Kidney epithelial cell (primary cell): ENCODE results near the gene ACTR3C. TPM values are rescaled to one million over a fixed set of nuclear protein-coding genes. Genes with fewer than 3 reads are reported as not detected.
"Not testable (repeated sequence)": the region's sequence is repeated elsewhere in the genome, so short reads cannot be mapped to it uniquely, and the experiment has no call there.

Source experiments
- DNase-seq: peaks from one replicate; pipeline ENCODE4 v3.0.0-alpha.2; 2010; ENCODE audit warnings: low read depth
- H3K27me3 ChIP-seq: 2 replicates; pipeline ENCODE4 v1.6.0; 2011; ENCODE audit warnings: low read length; ENCODE audit not compliant: control insufficient read depth, insufficient read depth
- H3K36me3 ChIP-seq: 2 replicates; pipeline ENCODE4 v1.5.1; 2011; ENCODE audit warnings: low read length; ENCODE audit not compliant: control insufficient read depth, insufficient read depth
- H3K4me3 ChIP-seq: 2 replicates; pipeline ENCODE4 v1.5.1; 2011; ENCODE audit warnings: low read depth, mild to moderate bottlenecking, control low read depth, low read length
- total RNA-seq: library from RNA; depleted of rRNA; stranded (reverse); fragments of >200 nt; gene quantifications from 2 replicates; pipeline ENCODE4 v1.2.3, GENCODE V29; 2015
- TF ChIP-seq, protein P1 (sequence below): IDR thresholded peaks from 2 replicates; pipeline ENCODE4 v1.5.1; 2011; ENCODE audit warnings: mild to moderate bottlenecking, moderate library complexity, low read length, control low read depth, inconsistent platforms; ENCODE audit not compliant: insufficient read depth, poor library complexity, severe bottlenecking

Gene ACTR3C
- total RNA-seq, 1 donor from 2014 or later, result 3.3 TPM

DNA sequence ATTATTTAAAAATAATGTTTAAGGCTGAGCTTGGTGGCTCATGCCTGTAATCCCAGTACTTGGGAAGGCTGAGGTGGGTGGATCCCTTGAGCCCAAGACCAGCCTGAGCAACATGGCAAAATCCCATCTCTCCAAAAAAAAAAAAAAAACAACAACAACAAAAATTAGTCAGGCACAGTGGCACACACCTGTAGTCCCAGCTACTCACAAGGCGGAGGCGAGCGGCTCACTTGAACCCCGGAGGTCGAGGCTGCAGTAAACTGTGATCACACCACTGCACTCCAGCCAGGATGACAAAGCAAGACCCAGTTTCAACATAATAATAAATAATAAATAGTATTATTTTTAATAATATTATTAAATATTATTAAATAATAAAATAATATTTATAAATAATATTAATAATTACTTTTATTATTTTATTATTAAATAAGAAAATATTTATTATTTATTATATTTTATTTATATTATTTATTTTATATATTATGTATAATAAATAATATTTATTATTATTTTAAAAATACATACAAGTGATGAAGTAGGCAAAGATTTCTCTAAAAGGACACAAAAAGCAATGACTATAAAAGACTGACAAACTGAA lies 8.6 kb downstream of the ACTR3C start:
- no peak for DNase-seq
- Histone ChIP-seq H3K4me3 (no peak overlapping the region), H3K27me3 (no peaks in the 10 kb centered on the region), H3K36me3 (peaks cover 2% of the 10 kb centered on the region)
- TF ChIP-seq, protein P1, sequence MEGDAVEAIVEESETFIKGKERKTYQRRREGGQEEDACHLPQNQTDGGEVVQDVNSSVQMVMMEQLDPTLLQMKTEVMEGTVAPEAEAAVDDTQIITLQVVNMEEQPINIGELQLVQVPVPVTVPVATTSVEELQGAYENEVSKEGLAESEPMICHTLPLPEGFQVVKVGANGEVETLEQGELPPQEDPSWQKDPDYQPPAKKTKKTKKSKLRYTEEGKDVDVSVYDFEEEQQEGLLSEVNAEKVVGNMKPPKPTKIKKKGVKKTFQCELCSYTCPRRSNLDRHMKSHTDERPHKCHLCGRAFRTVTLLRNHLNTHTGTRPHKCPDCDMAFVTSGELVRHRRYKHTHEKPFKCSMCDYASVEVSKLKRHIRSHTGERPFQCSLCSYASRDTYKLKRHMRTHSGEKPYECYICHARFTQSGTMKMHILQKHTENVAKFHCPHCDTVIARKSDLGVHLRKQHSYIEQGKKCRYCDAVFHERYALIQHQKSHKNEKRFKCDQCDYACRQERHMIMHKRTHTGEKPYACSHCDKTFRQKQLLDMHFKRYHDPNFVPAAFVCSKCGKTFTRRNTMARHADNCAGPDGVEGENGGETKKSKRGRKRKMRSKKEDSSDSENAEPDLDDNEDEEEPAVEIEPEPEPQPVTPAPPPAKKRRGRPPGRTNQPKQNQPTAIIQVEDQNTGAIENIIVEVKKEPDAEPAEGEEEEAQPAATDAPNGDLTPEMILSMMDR, result no peak

DNA sequence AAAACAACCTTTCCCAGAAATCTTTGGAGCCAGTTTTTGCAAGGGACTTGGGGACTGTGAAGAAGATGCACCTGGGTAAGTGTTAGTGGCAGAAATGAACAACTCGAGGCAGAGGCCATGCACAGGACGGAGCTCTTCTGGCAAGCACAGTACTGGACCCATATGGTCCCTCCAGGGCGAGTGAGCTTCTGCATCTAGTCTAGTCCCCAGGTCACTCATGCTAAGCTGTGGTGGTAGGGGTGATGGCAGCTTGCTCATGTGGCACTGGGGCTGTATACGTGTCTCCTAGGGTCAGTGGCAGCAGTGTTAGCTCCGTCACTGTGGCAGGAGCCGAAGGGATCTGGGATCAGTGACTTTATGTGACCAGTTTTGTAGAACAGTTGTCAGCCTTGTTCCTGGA lies 9.5 kb downstream of the ACTR3C start:
- TF ChIP-seq, protein P1, result no peak
- Histone ChIP-seq H3K27me3 (no peaks in the 10 kb centered on the region), H3K36me3 (peaks cover 2% of the 10 kb centered on the region), H3K4me3 (no peak overlapping the region)
- DNase-seq, result no peak

DNA sequence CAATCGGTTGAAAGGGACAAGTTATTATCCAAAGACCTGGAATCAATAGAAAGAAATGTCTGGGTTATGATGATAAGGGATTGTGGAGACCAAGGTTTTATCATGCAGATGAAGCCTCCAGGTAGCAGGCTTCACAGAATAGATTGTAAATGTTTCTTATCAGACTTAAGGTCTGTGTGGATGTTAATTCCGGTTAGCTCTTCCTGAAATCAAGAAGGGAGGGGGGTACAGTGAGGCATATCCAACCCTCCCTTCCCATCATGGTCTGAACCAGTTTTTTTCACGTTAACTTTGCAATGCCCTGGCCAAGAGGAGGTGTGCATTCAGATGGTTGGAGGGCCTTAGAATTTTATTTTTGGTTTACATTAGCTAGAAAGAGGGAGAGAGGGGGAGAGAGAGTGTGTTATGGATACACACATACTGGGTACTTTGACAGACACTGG lies 10.0 kb downstream of the ACTR3C start:
- Histone ChIP-seq H3K27me3 (no peaks in the 10 kb centered on the region), H3K4me3 (no peak overlapping the region), H3K36me3 (peaks cover 2% of the 10 kb centered on the region)
- DNase-seq, result no peak
- TF ChIP-seq, protein P1, result no peak

DNA sequence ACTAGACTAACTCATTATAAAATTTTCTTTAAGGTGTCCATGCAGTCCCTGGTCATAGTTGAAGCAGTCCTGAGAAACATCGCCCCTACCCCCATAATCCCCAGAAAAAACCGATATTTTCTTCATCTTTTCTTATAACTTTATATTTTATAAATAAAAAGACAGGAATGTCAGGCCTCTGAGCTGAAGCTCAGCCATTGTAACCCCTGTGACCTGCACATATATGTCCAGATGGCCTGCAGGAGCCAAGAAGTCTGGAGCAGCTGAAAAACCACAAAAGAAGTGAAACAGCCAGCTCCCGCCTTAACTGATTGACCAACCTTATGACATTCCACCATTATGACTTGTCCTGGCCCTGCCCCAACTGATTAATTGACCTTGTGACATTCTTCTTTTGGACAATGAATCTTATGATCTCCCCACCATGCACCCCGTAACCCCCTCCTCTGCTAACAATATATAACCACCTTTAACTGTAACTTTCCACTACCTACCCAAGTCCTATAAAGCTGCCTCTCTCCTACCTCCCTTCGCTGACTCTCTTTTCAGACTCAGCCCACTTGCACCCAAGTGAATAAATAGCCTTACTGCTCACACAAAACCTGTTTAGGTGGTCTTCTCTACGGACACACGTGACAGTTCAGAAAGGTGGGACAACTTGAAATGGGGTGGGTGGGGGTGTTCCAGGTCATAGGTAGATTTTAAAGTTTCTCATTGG lies 10.5 kb downstream of the ACTR3C start:
- DNase-seq, result peak; percentile 52
- not testable (repeated sequence) for H3K27me3 ChIP-seq, H3K4me3 ChIP-seq, H3K36me3 ChIP-seq

DNA sequence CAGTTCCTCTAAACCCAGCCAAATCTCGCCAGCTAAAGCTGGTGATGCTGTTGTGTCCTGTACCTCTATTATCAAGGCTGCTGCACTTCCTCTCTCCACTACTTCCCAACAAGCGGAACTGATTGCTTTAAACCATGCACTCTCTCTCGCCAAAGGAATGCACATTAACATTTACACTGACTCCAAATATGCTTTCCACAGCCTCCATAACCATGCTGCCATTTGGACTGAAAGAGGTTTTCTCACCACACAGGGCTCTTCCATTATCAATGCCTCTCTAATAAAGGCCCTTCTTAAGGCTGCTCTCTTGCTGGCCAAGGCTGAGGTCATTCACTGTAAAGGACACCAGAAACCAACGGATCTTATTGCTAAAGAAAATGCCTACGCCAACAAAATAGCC lies 11.6 kb downstream of the ACTR3C start:
- TF ChIP-seq, protein P1, result no peak
- no peaks in the 10 kb centered on the region for H3K27me3 ChIP-seq
- DNase-seq, result no peak
- no peak overlapping the region for H3K4me3 ChIP-seq
- peaks cover 2% of the 10 kb centered on the region for H3K36me3 ChIP-seq

DNA sequence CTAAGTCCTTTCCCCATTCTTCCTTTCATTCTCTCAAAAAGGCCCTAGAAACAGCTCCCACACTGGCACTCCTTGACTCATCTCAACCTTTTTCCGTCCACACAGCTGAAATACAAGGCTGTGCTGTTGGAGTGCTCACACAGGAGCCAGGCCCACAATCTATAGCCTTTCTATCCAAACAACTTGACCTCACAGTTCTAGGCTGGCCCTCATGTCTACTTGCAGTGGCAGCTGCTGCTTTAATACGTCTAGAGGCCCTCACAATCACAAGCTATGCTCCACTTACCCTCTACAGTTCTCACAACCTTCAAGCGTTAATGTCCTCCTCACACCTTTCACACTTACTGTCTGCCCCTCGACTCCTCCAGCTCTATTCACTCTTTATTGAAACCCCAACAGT lies 12.2 kb downstream of the ACTR3C start:
- Histone ChIP-seq H3K36me3 (peaks cover 2% of the 10 kb centered on the region), H3K4me3 (no peak overlapping the region), H3K27me3 (no peaks in the 10 kb centered on the region)
- no peak for DNase-seq
- TF ChIP-seq, protein P1, result no peak
